ENCODE results near the gene SCML2.
"Not testable (repeated sequence)": the region's sequence is repeated elsewhere in the genome, so short reads cannot be mapped to it uniquely, and the experiment has no call there.

SCML2 gene

DNA sequence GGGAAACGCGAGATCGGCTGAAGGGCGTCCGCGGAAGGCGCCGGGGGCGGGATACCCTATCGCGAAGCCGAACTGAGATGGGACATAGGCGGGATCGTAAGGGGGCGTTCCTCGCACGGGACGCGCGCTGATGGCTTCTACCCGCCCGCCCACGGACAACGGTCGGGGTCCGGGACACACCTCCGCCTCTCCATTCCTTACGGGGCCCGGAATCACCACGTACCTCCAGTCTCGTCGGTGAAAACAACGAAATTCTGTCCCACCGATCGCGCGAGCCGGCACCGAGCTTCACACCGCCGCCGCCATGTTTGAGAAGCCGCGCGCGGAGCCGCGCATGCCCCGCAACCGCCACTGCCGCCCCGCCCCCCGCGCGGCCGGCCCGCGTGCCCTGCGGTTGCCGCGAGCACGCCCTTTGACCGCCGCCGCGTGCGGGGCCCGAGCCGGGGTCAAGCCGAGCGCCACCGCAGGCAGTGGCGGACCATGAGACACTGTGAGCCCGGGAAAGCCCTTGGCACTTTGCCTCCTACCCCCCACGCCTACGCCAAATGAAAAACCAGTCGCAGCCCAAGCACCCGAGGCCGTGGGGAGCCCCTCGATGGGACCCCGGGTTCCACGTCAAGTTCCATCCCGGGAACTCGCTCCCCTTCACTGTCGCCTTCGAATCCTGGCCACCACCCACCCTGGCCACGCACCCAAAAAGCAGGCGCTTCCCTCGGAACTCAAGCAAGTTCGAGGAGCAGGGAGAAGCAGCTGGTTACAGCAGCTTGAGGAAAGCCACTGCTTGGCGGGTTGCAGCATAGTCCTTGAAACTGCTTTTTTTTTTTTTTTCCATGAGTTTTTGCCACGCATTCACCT lies at the start of gene SCML2:
Gene SCML2 (minus strand): TSS at position 320 of the 855 bp plus-strand sequence. CDS start 20,617 bp downstream, outside the sequence.
- DNase-seq (ENCODE audit: low read depth in 3 of 3, low spot score in 1 of 3): peak in 1 of 3 donors; percentile 29

DNA sequence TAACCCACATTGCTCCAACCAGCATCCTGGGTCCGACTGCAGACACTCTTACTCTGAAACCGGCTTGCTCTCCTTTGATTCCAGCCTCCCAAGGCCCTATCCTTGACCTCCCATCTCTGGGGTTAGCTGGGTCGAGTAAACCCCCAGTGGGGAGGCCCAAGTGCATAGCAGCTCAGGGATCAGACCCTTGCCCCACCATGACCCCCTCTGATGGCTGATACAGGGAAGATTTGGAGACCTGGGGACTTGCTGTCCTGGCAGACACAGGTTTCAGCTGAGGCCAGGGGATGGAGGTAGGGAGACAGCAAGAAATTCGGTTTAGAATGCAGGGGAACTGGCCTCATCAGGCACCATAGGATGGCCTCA lies 47.3 kb upstream of the SCML2 start:
- no peak for DNase-seq (ENCODE audit: low read depth in 3 of 3, low spot score in 1 of 3)

GRCh38 chrX:18394477-18394876 lies 40.0 kb upstream of the SCML2 start:
- no peak for DNase-seq (ENCODE audit: low read depth in 3 of 3, low spot score in 1 of 3)

- peak; percentile 13 to 42 (median 36) for DNase-seq (ENCODE audit: low read depth in 3 of 3, low spot score in 1 of 3)
Observed at GRCh38 chrX:18390941-18391538, 36.6 kb upstream of the SCML2 start.

DNA sequence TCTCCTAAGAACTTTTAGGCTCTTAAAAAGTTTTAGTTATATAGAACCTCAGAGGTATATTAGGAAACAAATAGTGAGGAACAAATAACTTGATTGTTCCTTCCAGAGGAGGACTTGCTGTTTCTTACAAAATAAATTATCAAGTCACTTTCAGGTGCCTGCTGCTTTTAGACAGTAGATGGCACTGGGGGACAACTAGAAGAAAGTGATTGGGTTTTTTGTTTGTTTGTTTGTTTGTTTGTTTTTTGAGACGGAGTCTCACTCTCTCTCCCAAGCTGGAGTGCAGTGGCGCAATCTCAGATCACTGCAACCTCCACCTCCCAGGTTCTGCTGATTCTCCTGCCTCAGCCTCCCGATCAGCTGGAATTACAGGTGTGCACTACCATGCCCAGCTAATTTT lies 35.5 kb upstream of the SCML2 start:
- no peak for DNase-seq (ENCODE audit: low read depth in 3 of 3, low spot score in 1 of 3)

DNA sequence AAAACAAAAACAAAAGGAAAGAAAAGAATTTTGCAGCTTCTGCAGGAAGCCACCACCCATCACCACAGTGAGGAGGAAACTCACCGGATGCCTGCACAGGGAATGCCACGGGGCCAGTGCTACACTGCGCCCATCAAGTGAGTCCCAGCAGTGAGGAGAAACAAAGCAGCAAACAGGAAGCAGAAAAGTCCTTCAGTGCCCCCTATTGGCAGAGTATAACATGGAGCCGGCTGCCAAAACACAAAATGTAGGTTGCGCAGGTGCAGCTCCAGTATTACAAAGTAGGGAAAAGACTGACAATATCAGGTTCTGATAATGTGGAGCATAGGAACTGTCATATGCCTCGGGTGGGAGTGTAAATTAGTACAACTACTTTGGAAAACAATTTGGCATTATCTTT lies 23.3 kb upstream of the SCML2 start:
- no peak for DNase-seq (ENCODE audit: low read depth in 3 of 3, low spot score in 1 of 3)

GRCh38 chrX:18375131-18375805 lies 20.8 kb upstream of the SCML2 start:
- DNase-seq (ENCODE audit: low read depth in 3 of 3, low spot score in 1 of 3): not testable (repeated sequence)

- not testable (repeated sequence) for DNase-seq (ENCODE audit: low read depth in 3 of 3, low spot score in 1 of 3)
Observed at GRCh38 chrX:18369096-18369495, 14.6 kb upstream of the SCML2 start.

DNA sequence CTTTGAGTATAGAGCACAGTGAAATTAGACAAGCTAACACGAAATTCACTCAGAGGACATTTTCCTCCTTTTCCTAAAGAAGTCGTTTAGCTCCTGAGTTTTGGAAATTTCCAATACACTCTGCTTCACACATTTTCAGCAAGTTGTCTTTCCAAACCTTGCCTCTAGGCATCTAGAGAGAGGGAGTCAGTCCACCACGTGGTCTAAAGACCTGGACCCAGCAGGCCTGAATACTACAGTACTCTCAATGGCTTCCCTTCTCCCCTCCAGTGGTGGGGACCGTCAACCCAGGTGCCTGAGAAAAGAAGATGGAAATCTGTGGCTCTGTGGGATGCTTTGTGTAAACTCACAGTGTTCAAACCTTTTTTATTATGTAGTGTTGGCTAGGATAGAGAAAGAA lies 13.9 kb upstream of the SCML2 start:
- DNase-seq (ENCODE audit: low read depth in 3 of 3, low spot score in 1 of 3): no peak

GRCh38 chrX:18360867-18361266 lies 6.4 kb upstream of the SCML2 start:
- no peak for DNase-seq (ENCODE audit: low read depth in 3 of 3, low spot score in 1 of 3)

DNA sequence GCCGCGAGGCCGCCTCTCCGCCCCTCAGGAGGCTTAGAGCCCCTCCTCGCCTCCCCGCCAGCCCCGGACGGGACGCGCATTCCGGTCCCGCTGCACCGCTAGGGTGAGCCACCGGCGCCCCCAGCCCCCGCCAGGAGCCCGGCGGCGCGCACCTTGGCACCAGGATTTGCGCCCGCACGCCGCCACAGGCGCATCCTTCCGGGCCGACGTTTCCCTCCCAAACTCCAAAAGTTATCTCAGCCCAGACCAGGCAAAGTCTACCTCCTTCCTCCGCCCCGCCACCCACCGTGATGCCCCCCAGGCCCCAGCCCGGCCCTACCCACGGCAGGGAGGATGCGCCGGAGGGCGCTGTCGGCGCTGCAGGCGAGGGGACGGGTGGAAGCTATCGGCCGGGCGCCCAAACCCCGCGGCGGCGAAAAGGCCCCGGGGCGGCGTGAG lies 538 bp downstream of the SCML2 start:
- peak in 1 of 3 donors; percentile 10 for DNase-seq (ENCODE audit: low read depth in 3 of 3, low spot score in 1 of 3)

DNA sequence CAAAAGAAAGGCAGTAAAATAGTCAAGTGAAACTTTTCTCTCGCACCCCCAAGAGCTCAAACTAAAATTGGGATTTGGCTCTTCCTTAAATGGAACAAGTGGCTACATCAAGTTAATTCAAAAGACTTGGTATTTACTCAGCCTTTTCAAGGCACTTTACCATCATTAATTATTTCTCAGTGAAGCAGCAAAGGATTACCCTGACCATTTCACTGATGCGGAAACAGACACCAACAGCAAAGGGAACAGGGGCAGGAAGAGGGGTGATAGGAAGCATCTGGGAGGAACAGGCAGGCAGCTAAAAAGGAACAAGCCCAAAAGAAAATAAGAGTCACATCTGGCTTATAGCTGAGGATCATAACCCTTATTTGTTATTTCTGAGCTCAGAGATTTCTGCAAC lies 2.7 kb downstream of the SCML2 start:
- DNase-seq (ENCODE audit: low read depth in 3 of 3, low spot score in 1 of 3): no peak

DNA sequence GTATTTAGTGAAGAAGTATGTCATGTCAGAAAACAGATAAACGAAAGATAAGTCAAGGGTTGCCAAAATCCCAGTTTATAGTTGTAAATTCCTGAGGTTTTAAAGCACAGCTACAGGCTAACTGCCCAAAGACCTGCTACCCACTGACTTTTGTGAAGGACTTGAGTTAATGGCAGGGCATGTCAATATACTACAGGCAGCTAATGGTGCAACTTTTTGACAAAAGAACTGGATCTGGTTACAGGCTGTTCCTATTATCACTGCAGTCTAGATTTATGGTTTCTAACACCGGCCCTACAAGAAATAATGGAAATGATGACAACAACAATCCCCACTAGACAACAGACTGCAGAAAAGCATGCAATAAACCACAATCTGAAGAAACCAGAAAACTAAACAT lies 6.4 kb downstream of the SCML2 start:
- no peak for DNase-seq (ENCODE audit: low read depth in 3 of 3, low spot score in 1 of 3)

GRCh38 chrX:18309401-18309800 lies 45.1 kb downstream of the SCML2 start:
- DNase-seq (ENCODE audit: low read depth in 3 of 3, low spot score in 1 of 3): no peak

- no peak for DNase-seq (ENCODE audit: low read depth in 3 of 3, low spot score in 1 of 3)
Observed at GRCh38 chrX:18297251-18297650, 57.2 kb downstream of the SCML2 start.

DNA sequence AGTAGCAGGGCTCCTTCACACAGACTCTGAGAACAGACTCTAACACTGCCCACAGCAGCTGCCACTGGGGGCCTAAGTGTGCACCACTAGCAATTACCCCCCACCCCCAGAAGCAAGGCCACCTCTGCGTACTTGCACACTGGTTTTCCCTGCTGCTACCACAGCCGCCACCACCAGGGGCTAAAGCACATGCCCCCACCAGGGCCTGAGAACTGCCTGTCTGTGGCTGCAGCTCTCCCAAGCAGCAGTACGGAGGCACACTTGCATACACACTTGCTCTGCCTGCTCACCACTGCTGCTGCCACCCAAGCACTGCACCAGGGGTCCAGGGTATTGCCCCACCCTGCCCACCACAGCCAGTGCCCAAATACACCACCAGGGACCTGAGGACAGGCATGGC lies 59.6 kb downstream of the SCML2 start:
- DNase-seq (ENCODE audit: low read depth in 3 of 3, low spot score in 1 of 3): no peak

DNA sequence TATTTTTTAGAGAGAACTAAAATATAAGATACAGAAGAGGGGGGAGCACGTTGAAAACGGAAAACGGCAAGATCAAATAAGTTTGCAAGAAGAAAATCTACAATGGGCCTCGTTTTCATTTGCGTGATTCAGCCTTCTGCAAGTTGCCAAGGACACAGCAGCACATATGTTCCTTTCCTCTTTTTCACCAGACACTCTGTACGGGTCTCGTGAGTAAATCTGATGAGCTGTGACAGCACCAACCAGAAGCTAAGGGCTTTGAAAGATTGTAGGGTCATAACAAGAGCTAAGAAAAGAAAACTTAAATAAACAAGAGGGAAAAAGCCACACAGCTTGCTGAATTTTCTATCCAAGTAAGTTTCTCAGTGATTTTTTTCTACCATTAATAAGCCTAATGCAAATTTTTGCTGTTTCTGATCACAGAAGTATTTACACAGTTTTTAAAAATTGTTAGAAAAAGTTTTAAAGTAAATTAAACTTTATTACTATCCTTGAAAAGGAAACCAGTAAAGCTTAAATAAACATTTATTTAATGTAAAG lies 63.4 kb downstream of the SCML2 start:
- DNase-seq (ENCODE audit: low read depth in 3 of 3, low spot score in 1 of 3): no peak

DNA sequence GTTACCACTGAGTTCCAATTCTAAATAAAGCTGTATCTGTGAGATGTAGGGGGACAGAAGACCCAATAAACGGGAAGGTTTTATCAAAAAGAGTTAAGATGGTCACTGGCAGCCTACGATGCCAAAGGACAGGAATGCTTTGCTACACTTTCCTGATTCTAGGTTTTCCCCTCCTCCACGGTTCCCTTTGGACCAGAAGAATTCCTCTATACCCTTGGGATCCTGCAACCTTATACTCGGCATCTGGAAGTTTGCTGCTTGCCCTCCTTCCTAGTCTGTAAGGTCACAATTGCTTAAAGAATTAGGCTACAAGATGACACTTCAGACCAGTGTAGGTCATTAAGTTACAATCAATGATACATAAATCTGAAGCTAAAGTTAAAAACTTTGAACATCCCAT lies 64.3 kb downstream of the SCML2 start:
- DNase-seq (ENCODE audit: low read depth in 3 of 3, low spot score in 1 of 3): no peak

- no peak for DNase-seq (ENCODE audit: low read depth in 3 of 3, low spot score in 1 of 3)
Observed at GRCh38 chrX:18288716-18289115, 65.8 kb downstream of the SCML2 start.

DNA sequence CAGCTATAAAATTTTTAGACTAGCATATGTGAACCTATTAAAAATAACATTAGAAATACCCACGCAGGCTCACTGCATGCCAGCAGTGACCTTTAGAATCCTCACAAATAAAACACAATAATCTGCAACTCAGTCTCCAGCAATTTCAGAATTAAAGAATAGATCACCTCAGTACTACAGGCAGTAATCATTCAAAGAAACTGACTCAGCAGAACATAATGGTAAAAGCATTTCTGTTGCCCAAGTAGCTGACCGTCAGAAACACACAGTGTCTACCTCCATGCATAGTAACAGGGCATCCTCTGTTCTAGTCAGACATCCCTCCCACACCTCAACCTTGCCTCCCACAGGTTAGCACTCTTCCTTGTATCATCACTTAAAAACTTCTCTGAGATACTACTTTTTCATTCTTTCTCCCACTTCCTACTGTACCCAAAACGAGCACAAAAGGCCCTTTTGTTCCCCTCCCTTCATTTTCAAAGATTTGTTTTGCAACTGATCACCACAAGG lies 68.1 kb downstream of the SCML2 start:
- DNase-seq (ENCODE audit: low read depth in 3 of 3, low spot score in 1 of 3): no peak

DNA sequence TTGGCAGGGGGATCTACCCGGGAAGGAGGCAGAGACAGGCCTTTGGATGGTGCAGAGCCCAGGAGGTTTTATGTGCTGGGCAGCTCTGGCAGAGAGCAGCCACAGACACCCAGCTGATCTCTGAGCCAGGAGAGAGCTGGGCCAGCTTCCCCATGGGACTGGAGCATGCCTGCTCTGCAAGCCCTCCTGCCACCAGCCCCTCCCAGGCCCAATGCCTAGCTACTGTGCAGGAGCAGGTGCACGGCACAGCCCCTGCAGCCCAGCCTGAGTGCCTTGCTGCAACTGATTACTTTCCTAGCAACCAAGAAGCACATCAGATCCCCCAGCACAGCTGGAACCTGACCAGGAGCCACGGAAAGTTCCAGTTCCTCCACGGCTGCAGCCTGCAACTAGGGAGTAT lies 76.0 kb downstream of the SCML2 start:
- DNase-seq (ENCODE audit: low read depth in 3 of 3, low spot score in 1 of 3): no peak

DNA sequence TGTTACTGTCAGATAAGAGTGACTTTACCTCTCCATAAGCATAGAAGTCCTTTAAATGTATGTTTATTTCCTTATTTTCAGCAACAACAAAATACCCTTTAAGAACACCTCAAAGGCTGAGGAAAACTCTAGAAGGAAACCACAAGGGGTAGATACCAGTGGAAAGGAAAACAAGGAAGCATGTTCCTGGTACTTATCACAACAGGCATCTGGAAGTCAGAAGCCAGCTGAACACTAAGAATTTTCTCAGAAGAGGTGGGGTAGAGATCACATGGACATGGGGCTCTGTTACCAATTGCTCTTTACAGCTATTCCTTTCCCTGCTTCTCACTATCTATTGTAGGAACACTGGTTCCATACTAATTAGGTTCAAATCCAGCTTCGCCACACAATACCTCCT lies 82.3 kb downstream of the SCML2 start:
- no peak for DNase-seq (ENCODE audit: low read depth in 3 of 3, low spot score in 1 of 3)
